Posterior vena cava (tissue), 2 donors: Measurements from ENCODE around the gene GATA2. TPM values are rescaled to one million over a fixed set of nuclear protein-coding genes. Genes with fewer than 3 reads are reported as not detected.

Source experiments
- DNase-seq: peaks from one replicate; pipeline ENCODE4 v3.0.0-alpha.2; 2020; ENCODE audit warnings: low spot score
- intact Hi-C, 2 donors: fragments of 100-400 bp; cut with DNase I; formaldehyde crosslinking; loops; one replicate each; pipeline versions ENCODE4 v1.14.1 to v1.14.2; 2022 to 2023
- total RNA-seq, 2 donors: library from RNA; stranded (reverse); fragmentation: NEBNext Ultra II Directional; extraction: Animal tissue kit (Norgen Biotek cat#: 25700); gene quantifications; one replicate each; pipeline ENCODE4 v1.2.1, GENCODE V29; 2021
- donor health status: DM: yes; HTN: yes; CAD: no.
- donor health status: DM: yes; HTN: yes; CAD: no.

The GATA2 gene
- total RNA-seq, 2 donors from 2014 or later = 11.6 to 11.9 TPM

- intact Hi-C loops = no loop called here
These were observed 11.5 kb downstream of the GATA2 start for GRCh38 chr3:128481438-128481942.

GRCh38 chr3:128480717-128481437 lies 12.1 kb downstream of the GATA2 start:
- DNase-seq = no peak
- intact Hi-C loops = no loop called here

More at GRCh38 chr3:128481438-128481942, 11.5 kb downstream of the GATA2 start:
- no peak for DNase-seq

- no peak for DNase-seq
- intact Hi-C loops = no loop called here
These were observed 12.7 kb downstream of the GATA2 start for GRCh38 chr3:128480278-128480677.

DNA sequence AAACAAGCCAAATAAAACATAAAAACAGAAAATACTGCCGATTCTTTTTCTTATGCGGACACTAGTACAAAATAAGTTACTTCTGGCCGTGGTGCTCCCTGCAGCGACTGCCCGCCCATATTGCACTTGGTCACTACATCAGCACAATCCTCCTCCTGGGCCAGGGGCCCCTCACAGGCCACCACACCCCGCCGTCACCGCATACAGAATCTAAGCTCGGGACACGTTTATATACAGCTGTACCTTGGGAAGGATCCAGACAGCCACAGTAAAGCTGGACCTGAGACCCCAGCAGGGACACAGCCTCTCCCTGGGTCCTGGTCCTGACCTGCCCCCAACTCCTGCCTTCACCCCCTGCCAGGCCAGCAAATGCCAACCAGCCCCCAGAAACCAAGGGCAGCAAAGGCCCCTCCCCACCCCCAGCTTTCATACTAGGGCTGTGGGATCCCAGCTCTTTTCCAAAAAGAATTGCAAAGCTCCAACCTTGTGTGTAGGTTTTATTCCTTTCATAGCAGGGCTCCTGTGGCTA lies 13.4 kb downstream of the GATA2 start:
- no peak for DNase-seq
- intact Hi-C loops = no loop called here

DNA sequence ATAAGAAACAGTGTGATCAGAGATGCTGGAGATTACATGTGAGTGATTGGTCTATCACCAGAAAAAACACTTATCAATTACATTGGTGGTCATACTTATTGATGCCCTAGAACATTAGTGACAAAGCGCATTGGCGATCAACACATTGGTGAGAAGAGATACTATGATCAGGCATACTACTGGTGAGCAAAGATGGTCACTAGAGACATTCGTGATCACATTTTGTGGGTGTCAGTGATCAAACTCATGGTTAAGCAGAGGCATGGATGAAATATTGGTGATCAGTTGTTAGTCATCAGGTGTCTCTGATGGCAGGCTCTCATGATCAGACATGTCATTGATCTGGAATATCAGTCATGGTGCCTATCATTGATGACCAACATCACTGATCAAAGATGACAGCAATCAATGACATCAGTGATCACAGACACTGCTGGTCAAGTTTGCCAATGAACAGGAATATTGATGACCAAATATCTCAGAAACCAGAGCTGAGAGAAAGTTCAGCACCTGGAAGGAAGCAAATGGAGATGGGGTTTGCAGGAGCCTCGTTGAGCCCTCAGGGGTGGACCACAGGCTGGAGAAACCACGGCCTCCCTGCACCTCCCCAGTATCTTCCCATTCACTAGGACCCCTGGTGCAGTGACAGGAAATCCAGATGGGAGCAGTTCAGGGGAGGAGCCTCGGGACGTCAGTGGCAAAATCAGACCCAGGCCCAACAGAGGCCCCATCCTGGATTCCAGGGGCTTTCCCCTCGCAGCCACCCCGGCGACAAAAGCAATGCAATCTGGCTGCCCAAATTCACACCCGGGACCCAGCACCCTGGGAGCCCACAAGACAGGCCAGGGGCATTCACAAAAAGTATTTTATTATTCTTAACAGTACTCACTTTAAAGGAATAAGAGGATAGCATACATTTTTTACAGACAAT lies 14.2 kb downstream of the GATA2 start:
- intact Hi-C loops = no loop called here
- no peak for DNase-seq

- DNase-seq = no peak
- intact Hi-C loops = no loop called here
These were observed 16.3 kb downstream of the GATA2 start for GRCh38 chr3:128476659-128477058.

DNA sequence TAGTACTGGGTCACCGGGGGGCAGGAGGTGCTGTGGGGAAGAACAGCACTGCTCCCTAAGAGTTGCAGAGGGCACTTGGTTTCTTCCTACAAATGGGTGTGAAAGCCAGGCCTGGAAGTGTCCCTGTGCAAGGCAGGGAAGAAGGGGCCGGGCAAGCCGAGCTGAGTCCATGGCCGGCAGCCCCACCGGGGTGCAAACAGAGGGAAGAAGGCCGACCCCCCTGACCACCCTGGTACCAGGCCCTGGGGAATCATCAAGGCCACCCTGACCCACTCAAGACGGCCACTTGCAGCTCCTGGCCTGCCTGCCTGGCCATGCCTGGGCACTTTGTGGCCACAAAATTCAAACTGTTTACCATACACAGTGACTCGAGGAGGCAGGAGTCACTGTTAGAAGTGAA lies 17.6 kb downstream of the GATA2 start:
- intact Hi-C loops = no loop called here
- DNase-seq = no peak

DNA sequence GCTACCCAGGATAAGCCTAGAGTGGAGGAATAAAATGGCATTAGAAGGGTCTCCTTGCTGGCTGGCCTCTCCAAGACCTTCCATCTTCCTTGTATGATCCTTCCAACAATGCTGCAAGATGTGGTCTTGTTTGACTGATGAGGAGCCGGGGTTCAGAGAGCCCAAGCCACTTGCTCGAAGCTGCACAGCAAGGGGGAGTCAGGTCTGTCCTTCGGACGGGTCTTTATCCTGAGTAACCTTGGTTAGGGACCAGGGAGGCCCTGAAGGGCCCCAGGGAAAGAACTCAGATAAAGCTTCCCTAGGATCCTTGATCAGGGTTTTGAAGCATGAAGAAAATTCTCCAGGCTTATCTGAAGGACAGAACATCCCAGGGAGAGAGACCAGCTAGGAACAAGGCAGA lies 19.3 kb downstream of the GATA2 start:
- DNase-seq = no peak
- intact Hi-C loops = no loop called here

- intact Hi-C loops = no loop called here
These were observed 19.9 kb downstream of the GATA2 start for GRCh38 chr3:128473180-128473519.

DNA sequence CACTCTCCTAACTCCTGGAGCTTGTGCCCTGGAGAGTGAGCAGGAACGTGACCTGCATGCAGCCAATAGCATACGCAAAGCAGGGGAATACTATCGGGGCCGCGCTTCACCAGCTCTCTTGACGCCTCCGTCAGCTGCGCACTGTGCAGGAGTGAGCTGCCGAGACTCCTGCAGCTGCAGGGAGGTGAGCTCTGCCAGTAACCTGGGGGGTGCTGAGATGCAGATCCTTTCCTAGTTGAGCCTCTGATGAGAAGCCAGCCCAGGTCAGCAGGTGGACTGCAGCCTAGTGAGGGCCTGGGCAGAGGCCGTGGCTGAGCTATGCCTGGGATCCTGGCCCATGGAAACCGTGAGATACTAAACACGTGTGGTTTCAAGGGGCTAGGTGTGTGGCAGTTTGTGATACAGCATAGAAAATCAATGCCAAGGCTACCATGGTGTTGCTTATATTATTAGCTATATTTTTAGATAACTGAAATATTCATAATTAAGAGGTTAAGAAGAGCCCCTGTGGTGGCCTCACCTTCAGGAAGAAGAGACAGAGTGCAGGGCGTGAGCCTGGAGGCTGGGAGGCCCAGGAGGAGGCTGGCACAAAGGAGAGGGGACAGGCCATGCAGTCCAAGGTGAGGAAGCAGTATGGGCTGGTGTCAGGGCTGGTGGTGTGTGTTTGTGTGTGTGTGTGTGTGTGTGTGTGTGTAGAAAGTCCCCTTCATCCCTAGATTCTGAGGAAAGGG lies 20.4 kb downstream of the GATA2 start:
- intact Hi-C loops = no loop called here
- no peak for DNase-seq

More at GRCh38 chr3:128473180-128473519, 19.9 kb downstream of the GATA2 start:
- no peak for DNase-seq

DNA sequence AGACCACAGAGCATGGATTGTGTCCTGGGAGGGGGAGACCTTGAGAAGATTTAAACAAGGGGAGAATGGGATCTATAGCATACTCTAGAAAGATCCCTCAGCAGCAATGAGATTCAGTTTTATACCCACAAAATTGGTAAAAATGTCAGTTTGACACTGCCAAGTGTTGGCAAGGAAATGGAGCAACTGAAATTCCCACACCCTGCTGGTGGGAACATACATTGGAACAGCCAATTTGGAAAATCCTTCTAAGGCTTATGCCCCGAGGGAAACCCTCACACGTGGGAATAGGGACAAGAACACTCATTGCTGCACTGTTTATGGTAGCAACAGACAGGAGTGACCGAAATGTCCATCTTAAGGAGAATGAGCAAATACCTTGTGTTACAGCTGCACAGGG lies 21.3 kb downstream of the GATA2 start:
- DNase-seq = no peak
- intact Hi-C loops = no loop called here

DNA sequence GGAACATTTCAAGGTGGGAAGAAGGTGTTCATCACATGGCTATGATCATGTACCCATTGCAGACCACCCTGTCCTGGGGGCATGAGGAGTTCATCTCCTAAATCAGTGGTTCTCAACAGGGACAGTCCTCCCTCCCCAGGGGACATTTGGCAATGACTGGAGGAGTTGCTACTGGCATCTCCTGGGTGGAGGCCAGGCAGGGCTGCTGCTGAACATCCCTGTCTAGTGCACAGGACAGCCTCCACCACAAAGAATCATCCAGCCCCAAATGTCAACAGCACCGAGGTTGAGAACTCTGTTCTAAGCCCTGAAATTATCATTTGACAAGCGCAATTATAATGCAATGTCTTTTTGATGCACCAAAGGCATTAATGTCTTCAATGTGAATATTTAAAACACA lies 21.9 kb downstream of the GATA2 start:
- intact Hi-C loops = no loop called here
- DNase-seq = no peak

GRCh38 chr3:128470134-128470899 lies 22.7 kb downstream of the GATA2 start:
- DNase-seq = no peak
- intact Hi-C loops = no loop called here

DNA sequence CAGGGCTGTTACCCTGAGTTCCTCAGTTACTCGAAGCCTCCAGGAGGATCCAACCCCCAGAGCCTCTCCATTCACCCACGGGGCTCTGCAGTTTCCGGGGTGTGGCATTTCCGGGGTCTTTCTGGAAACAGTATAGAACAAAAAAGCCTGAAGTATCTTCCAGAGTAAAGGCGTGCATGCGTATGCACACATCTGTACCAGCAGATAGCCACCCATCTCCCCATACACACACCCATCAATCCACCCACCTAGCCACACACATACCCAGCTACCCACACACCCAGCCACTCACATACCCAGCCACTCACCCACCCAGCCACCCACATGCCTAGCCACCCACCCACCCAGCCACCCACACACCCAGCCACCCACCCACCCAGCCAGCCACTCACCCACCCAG lies 23.4 kb downstream of the GATA2 start:
- intact Hi-C loops = no loop called here

DNA sequence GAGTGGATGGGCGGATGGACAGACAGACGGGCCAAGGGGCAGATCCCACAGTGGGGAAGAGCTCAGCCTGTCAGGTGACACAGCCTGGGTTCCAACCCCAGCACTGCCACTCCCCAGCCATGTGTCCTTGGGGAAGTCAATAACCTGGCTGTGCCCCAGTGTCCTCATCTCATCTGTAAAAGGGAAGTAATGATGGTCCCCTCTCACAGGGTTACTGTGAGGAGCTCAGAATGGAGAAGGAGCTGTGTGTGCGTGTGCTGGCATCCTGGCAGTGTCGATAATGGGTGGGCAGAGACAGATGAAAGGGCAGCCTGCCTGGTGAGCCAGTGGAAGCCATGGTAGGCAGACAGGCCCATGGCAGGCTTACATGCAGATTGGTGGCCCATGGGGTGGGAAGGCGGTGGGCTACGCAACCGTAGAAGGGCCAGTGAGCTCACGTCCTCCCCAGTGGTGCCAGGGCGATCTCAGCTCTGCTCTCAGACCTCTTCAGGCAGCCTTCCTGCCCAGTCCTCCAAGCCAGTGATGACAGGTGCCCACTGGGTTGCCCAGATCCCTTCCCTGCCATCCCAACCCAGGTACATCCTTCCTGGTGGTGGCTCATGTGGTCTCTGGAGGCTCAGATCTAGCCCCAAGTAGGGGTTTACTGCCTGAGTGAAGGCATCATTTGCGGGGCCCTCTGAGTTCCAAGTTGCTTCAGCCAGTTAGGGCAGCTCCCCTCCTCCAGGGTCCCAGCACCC lies 24.0 kb downstream of the GATA2 start:
- intact Hi-C loops = no loop called here
- no peak for DNase-seq

More for the DNA sequence above, 23.4 kb downstream of the GATA2 start:
- no peak for DNase-seq

DNA sequence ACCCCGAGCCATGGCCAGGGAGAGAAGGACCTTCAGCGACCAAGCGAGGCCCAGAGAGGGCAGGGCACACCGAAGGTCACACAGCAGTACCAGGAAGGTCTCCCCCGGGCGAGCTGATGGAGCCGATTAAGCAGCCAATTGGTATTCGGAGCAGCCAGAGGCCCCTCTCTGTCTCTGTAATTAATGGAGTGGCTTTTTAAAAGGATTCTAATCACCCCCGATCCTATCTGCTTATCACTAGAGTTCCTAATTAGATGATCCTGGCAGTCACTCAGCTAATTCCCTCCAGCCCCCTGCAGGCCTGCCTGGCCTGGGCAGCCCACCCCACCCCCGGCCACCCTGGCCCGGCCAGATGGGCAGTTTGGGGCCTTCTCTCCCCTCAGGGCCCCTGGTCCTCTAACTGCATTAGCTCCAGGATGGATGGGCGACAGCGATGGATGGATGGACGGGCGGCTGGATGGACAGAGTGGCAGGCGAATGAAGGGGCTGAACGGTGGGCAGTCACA lies 24.7 kb downstream of the GATA2 start:
- no peak for DNase-seq
- intact Hi-C loops = no loop called here

- intact Hi-C loops = no loop called here
- DNase-seq = no peak
These were observed 26.0 kb downstream of the GATA2 start, which contains the start of gene DNAJB8 for GRCh38 chr3:128466840-128467541. DNAJB8 (minus strand) TSS chr3:128466890; CDS start chr3:128463245, 3,645 bp downstream.
